CD4-positive, alpha-beta T cell treated with Interleukin-6 for 4 hours (primary cell): Measurements from ENCODE around the gene MID1.

Source experiments
- DNase-seq: peaks from one replicate; pipeline ENCODE4 v3.0.0-alpha.2; 2020; ENCODE audit warnings: mixed read lengths

The MID1 gene

GRCh38 chrX:10620121-10620699 lies at the start of gene MID1:
TSS of gene MID1 (minus strand) at chrX:10620585. CDS start at chrX:10567547, 53,038 bp downstream.
- DNase-seq = no peak

GRCh38 chrX:10667143-10667542 lies 46.8 kb upstream of the MID1 start:
- DNase-seq = no peak

- DNase-seq = no peak
Measured at GRCh38 chrX:10666102-10666501, 45.7 kb upstream of the MID1 start.

- no peak for DNase-seq
Measured at GRCh38 chrX:10665681-10666080, 45.3 kb upstream of the MID1 start.

- DNase-seq = no peak
Measured at GRCh38 chrX:10660171-10660570, 39.8 kb upstream of the MID1 start.

- no peak for DNase-seq
Measured at GRCh38 chrX:10656214-10656613, 35.8 kb upstream of the MID1 start.

- no peak for DNase-seq
Measured at GRCh38 chrX:10654960-10655359, 34.6 kb upstream of the MID1 start.

GRCh38 chrX:10653302-10653701 lies 32.9 kb upstream of the MID1 start:
- DNase-seq = no peak

GRCh38 chrX:10649265-10649664 lies 28.9 kb upstream of the MID1 start:
- no peak for DNase-seq

GRCh38 chrX:10648614-10649013 lies 28.2 kb upstream of the MID1 start:
- no peak for DNase-seq

- no peak for DNase-seq
Measured at GRCh38 chrX:10636851-10637250, 16.5 kb upstream of the MID1 start.

- no peak for DNase-seq
Measured at GRCh38 chrX:10636337-10636736, 16.0 kb upstream of the MID1 start.

- no peak for DNase-seq
Measured at GRCh38 chrX:10634392-10635161, 14.2 kb upstream of the MID1 start.

GRCh38 chrX:10633722-10634121 lies 13.3 kb upstream of the MID1 start:
- no peak for DNase-seq

- DNase-seq = no peak
Measured at GRCh38 chrX:10631416-10632145, 11.2 kb upstream of the MID1 start.

- DNase-seq = no peak
Measured at GRCh38 chrX:10630320-10630719, 9.9 kb upstream of the MID1 start.

GRCh38 chrX:10629905-10630304 lies 9.5 kb upstream of the MID1 start:
- no peak for DNase-seq

GRCh38 chrX:10628906-10629305 lies 8.5 kb upstream of the MID1 start:
- DNase-seq = no peak

GRCh38 chrX:10622197-10622596 lies 1.8 kb upstream of the MID1 start:
- DNase-seq = no peak

GRCh38 chrX:10619425-10620046 lies 849 bp downstream of the MID1 start:
- DNase-seq = no peak

- no peak for DNase-seq
Measured at GRCh38 chrX:10618961-10619360, 1.4 kb downstream of the MID1 start.

- DNase-seq = no peak
Measured at GRCh38 chrX:10617999-10618351, 2.4 kb downstream of the MID1 start.

- no peak for DNase-seq
Measured at GRCh38 chrX:10617186-10617998, 3.0 kb downstream of the MID1 start.
